ENCODE measurements around the gene BLOC1S1.

BLOC1S1 gene

DNA sequence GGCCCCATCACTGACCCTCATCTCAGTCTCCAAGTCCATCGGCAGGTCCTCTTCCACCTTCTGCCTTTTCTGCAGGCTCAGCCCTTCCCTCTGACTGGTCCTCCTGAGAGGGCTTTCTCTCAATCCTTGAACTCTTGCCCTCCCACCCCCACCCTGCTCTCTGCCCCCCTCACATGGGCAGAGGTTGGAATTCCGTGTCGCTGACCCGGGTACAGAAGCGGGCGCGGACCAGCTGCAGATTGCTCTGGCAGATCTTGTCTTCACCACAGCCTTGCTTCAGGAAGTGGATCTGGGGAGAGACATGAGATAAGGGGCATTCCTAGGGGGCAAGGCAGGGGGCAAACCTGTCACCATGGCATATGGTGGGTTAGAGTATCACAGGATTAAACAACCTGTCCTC is 20.5 kb upstream of the BLOC1S1 start:
- DNase-seq = no peak

DNA sequence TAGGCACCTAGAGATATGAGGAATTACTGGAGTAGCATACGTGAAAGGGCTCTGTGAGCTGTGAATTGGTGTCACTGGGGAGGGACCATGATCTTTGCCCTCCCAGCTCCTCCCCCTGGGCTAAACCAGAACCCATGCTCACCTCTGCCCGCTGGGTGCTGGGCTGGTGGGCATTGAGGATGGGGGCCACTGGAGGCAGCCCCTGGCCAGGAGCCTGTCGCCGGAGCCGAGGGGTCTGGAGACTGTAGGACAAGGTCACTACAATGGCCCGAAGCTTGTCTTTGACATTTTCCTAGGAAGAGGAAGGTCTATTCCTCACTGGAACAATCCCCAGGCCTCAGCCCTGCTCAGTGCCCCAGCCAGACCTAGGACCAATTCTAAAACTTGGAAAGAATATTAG is 19.7 kb upstream of the BLOC1S1 start:
- DNase-seq = no peak

DNA sequence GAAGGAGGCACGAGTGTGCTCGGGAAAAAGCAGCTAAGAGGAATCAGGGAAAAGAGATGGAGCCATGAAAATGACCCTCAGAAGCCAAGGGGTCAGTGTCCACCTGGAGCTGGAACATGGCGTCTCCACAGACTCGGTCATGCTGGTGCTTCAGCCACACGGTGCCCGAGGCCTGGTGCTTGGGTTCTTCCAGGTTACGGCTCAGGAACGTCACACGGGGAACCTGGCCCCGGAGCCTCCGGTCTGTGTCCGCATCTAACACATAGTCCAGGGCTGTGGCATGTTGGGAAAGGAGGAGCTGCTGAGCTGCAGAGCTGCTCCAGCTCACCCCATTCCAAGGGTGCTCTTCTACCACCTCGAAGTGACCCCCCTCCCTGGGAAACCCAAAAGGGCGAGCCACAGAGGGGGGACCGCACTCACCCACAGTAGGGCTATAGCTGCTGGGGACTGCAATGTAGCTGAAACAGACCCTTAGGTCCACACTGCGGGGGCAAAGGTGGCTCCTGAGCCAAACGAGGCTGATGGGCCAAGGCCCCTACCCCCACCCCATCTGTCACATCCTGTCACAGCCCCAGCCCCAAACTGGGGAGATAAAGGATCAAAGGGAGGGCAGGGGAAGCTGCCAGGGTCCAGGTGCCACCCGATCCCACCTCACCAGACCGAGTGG is 18.9 kb upstream of the BLOC1S1 start:
- DNase-seq = no peak

DNA sequence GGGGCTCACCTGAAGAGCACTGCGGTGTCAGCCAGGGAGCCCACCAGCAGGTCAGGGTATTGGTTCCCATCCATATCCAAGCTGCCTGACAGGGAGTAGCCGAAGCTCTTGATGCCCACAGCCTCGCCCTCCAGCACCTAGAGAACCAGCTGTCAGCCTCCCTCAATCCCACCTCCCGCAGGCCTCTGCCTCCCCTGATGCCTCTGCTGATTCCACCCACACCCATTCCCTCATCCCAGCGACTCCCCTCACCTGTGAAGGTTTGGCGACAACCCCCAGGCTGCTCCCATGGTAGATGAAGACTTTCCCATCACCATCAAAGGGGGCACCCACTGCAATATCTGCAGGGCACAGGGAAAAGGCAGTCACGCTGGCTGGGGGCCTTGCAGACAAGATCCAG is 18.2 kb upstream of the BLOC1S1 start:
- DNase-seq = no peak

DNA sequence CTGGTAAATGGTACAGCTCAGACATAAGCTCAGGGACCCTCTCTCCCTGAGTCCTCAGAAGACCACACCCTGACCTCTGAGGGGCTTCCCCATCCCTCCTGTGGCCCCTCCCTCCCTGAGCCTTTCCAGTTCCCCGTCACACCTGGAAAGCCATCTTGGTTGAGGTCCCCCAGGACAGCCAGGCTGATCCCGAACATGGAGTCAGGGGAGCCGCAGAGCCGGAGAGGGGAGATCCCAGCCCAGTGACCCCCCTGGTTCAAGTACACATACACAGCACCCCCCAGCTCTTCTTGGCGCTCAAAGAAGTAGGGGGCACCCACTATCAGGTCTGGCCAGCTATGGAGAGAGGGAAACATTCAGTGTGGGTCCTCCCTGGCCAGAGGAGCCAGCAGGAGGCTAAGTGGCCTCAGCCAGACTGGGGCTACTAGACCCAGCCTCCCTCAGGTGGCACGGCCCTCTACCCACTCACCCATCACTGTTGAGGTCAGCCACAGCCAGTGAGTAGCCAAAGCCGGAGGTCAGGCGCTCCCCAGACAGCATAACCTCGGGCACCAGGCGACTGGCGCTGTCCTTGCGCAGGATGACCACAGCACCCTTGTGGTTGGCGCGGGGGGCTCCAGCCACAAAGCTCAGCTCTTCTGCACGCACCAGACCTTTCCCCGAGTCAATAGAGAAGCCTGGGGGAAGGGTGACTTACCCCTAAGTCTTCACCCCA is 17.4 kb upstream of the BLOC1S1 start:
- DNase-seq = no peak

DNA sequence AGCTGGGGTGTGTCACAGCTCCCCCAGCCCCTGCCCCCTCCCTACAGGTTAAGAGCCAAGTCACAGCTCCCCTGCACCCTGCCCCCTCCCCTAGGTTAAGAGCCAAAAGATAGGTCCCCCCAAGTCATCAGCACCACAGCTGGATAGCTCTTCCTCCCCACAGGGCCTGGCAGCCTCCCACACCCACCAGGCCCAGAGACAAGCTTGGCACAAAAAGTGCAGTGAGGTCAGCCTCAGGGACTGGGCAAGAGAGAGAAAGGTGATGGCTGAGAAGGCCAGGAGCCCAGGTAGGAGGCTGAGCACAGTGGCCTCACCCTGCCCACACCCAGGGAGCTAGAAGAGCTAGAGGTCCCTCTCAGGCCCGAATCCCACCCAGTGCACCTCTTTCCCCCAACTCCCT is 16.9 kb upstream of the BLOC1S1 start:
- DNase-seq = no peak

GRCh38 chr12:55699471-55700055 is 16.3 kb upstream of the BLOC1S1 start:
- no peak for DNase-seq

DNA sequence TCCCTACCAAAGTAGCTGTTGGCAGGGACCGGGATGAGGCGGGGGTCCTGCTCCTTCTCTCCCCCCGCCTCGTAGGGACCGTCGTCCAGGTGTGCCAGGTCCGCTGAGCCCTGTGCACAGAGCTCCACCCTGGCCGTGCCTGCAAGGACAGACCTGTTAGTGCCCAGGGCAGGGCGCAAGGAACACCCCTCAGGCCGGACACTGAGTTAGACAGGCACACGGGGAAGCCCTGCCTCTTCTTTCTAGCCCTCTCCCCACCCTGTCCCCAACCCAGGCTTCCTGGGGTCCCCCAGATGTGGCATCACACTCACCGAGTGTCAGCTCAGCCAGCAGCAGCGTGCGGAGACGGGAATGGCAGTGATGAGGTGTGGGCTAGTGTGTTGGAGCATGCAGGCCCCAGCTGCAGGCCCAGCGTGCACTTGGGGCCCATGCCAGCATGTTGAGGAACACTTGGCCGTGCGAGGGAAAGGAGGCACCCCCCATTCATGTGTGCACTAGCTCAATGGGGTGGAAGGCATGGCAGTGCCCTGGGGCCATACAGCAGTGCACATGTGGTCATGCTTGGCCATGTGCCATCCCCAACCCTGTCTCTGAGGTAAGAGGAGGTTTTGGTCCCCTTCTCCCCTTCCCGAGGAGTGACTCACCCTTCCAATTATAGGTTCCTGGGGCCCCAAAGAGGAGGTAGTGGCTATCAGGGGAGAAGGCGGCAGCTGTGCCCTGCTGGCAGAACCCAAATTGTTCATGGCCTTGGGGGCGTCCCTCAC is 15.4 kb upstream of the BLOC1S1 start:
- DNase-seq = no peak

DNA sequence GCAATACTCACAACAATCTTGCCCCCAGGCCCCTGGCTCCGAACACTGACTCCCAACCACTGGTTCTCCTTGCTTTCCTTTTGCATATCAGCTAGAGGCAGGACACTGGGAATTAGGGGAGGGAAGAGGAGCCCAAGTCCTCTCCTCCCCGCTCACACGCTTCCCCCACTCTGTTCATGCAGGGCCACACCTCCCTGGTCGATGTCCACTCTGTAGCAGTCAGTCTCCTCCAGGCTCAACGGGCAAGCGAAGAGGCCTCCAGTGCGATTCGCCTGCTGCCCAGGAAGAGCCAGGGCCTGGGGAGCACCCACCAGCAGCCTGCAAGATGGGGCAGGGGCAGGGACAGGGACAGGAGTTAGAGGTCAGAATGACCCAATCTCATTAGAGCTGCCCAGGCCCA is 13.0 kb upstream of the BLOC1S1 start:
- no peak for DNase-seq

GRCh38 chr12:55703288-55703687 is 12.6 kb upstream of the BLOC1S1 start:
- no peak for DNase-seq

DNA sequence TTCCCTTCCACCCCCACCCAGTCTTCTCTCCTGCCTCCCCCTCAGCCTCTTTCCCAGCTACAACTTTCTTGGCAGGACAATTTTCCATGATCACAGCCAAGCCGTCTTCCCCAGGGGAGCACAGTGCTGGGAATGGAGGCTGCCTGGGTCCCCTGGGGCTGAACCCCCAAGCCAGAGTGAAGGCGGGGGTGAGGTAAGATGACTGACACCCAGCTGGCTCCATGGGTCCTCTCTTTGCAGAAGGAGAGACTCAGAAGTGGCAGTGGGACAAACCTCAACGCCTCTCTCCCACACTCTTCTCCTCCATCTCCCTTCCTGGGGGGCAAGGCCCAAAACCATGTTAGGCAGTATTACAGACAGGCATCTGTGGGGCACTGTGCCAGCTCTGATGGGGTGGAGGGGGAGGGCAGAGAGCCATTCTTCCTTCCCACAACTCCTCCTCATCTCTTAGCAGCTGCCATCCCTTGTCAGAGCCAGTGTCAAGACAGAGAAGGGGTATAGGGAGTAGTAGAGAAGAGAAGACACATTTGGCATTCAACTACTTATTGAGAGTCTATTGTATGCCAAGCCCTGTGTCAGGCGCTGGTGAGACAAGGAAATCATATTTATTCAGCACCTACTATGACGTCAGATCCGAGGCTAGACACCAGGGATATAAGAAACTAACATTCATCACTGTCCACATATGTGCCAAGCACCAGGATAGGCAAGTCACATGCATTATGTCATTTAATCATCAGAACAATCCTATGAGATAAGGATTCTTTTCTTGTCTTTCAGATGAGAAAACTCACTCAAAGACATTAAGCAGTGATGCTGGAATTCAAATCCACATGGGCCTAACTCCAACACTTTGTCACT is 11.7 kb upstream of the BLOC1S1 start:
- DNase-seq = no peak

DNA sequence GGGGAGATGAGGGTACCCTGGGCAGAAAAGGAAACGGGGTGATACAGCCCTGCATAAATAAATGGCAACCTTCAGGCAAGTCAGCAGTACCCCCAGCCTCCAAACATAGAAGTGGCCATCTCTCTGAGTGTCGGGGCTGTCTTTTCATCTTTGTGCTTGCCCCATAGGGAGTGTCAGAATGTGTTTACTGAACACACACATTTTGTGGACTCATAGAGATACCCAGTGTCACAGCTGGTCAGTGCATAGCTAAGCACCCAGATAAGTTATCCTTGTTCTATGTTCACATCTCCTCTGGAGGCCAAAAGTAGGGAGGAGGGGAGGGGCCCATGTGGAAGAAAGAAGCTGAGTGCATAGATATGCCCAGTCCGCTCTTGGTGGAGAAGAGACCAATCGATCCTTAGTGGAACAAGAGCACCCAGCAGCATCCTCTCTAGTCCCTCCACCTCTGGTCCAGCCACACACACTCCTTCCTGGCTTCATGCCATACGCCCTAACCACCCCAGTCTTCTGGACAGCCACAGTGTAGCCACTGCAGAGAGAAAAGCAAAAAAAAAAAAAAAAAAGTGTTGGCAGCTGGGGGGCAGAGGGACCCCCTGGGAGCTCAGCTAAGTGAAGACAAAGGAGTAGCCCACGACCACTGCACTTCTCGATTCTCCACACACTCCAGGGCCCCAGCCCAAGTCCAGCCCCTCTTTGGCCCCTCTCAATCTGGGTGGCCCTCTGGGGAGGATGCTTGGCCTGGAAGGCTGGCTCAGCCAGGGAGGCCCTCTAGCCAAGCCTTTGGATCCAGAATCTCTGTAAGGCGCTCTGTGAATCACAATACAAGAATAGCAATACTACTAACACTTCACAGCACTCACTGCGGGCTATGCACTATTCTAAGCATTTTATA is 10.8 kb upstream of the BLOC1S1 start:
- DNase-seq = no peak

DNA sequence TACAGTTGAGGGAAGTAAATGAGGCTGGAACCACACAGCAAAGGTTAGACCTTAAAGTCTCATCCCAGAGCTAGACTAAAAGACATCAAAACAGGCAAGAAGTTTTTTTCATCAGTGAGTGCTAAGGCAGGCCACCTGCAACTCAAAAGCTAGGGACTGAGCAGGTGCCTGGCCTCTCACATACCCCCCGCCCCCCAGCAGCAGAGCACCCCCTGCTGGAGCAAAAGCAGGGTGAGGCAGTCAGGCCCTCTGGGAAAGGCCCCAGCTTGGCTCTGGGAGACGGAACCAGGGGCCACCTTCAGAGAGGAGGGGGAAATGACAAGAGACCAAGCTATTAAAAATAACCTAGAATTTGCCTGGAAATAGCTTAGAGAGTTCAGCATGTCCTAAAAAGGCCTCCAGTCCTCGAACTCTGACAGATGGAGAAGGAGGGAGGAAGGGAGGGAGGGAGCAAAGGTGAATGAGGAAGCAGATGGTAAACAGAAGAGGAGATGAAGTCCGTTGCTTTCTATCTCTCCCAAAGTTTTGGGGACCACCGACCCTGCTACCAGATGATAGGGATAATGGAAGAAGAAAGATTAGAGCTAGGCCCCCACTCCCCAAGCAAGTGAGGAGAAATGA is 10.0 kb upstream of the BLOC1S1 start:
- DNase-seq = no peak

GRCh38 chr12:55706568-55707218 is 9.2 kb upstream of the BLOC1S1 start:
- no peak for DNase-seq

DNA sequence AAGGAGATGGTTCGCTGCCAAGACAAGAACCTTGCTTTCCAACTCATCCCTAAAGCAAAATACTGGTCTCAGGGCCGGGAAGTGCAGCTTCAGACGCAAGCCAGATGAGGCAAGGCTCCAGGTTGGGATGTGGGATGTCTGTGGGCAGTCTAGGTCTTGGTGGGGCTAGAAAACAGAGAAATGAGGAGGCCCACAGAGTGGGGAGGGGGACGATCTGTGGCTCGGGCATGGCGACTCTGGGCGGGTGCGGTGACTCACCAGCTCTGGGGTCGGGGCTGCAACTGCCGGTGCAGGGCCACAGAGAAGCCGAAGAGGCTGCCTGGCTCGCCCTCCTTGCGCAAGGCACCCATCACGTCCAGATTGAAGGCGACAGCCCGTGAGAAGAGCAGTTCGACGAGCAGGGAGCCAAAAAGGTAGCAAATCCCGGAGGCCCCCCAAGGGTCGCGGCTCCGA is 8.6 kb upstream of the BLOC1S1 start:
- no peak for DNase-seq

- DNase-seq = no peak
These were observed 7.8 kb upstream of the BLOC1S1 start, which contains the start of gene ITGA7 for GRCh38 chr12:55707841-55708694. ITGA7 (minus strand) TSS chr12:55707904; CDS start chr12:55707682, 222 bp downstream.

GRCh38 chr12:55708695-55709233 is 7.1 kb upstream of the BLOC1S1 start:
- no peak for DNase-seq

DNA sequence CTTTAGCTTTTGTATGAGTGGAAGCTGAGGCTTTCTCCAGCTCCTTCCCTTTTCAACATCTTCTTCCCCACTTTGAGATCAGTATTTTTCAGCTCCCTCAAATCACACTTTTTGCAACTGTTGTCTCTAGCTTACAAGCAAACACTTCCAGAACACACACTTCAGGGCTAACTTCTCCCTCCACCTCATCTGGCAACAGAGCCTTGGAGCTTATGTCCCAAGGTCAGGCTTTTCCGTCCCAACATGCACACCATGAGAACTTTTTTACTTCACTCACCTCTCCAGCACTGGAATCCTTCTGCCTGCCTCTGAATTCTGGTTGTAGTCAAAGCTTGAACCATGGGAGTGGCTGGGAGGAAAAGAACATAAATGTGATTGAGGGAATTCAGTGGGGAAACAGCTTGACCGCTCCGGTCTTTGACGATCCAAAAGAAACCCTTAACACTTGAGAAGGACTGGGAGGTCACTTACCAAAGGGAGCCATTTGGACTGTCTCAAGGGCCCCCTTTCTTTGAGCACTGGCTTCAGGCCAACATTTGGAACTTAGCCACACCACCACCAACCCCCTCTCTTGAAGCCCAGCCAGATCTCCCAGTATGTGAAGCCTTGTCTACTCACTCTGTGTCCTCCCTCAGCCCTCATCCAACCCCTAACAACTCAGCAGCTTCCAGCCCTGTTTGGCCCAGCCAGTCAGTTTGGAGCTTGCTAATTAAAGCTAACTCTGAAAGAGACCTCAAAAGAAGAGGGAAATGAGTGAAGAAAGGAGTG is 3.9 kb upstream of the BLOC1S1 start:
- no peak for DNase-seq
